Peyer's patch (tissue), 4 donors: ENCODE results near the gene GDPD5.

Experiments used
- CTCF ChIP-seq, 6 experiments: fragments of 450-650 bp in 4 of 6; fragments of 200-600 bp in 2 of 6; sonication (generic) in 1 of 6; IDR thresholded peaks; one replicate each; pipeline ENCODE4 v1.5.1; 2017 to 2019; ENCODE audit warnings: antibody characterized with exemption in 6 of 6, mild to moderate bottlenecking in 3 of 6, moderate library complexity in 1 of 6
- POLR2A ChIP-seq, 2 donors: fragments of 450-650 bp; IDR thresholded peaks; one replicate each; pipeline ENCODE4 v1.5.1; 2017; ENCODE audit warnings: antibody characterized with exemption in 2 of 2, mild to moderate bottlenecking in 2 of 2, moderate library complexity in 2 of 2

- TF ChIP-seq POLR2A (IDR thresholded peaks at IDR 0.05), result no peak
- no peak for TF ChIP-seq CTCF (IDR thresholded peaks at IDR 0.05)
Measured at GRCh38 chr11:75402002-75402773, 123.6 kb downstream of the GDPD5 start.
